Measurements from ENCODE around the gene CREB3L1.

The CREB3L1 gene

GRCh38 chr11:46238078-46238966, 39.1 kb upstream of the CREB3L1 start:
- peak overlapping the region; percentile 52 for H3K4me3 ChIP-seq (ENCODE audit: low read depth, low read length)
- 0 out of 2 replicates have a peak, but pooled peaks have one; percentile 9 for TF ChIP-seq CTCF (IDR thresholded peaks at IDR 0.05; ENCODE audit: borderline replicate concordance, insufficient read depth, low read depth, low read length)

- no peak overlapping the region for H3K4me3 ChIP-seq (ENCODE audit: low read depth, low read length)
These were observed 38.3 kb upstream of the CREB3L1 start for GRCh38 chr11:46238967-46239800.

GRCh38 chr11:46239801-46240061, 37.7 kb upstream of the CREB3L1 start:
- H3K4me3 ChIP-seq (ENCODE audit: low read depth, low read length) = no peak overlapping the region
- no peak for TF ChIP-seq CTCF (IDR thresholded peaks at IDR 0.05; ENCODE audit: borderline replicate concordance, insufficient read depth, low read depth, low read length)

More at GRCh38 chr11:46238967-46239800, 38.3 kb upstream of the CREB3L1 start:
- TF ChIP-seq CTCF (IDR thresholded peaks at IDR 0.05; ENCODE audit: borderline replicate concordance, insufficient read depth, low read depth, low read length) = peak; percentile 99

GRCh38 chr11:46240371-46240770, 37.1 kb upstream of the CREB3L1 start:
- no peak for TF ChIP-seq CTCF (IDR thresholded peaks at IDR 0.05; ENCODE audit: borderline replicate concordance, insufficient read depth, low read depth, low read length)

GRCh38 chr11:46240861-46241260, 36.6 kb upstream of the CREB3L1 start:
- no peak overlapping the region for H3K4me3 ChIP-seq (ENCODE audit: low read depth, low read length)
- no peak for TF ChIP-seq CTCF (IDR thresholded peaks at IDR 0.05; ENCODE audit: borderline replicate concordance, insufficient read depth, low read depth, low read length)

More at GRCh38 chr11:46240371-46240770, 37.1 kb upstream of the CREB3L1 start:
- H3K4me3 ChIP-seq (ENCODE audit: low read depth, low read length) = no peak overlapping the region

- no peak for TF ChIP-seq CTCF (IDR thresholded peaks at IDR 0.05; ENCODE audit: borderline replicate concordance, insufficient read depth, low read depth, low read length)
- H3K4me3 ChIP-seq (ENCODE audit: low read depth, low read length) = no peak overlapping the region
These were observed 35.2 kb upstream of the CREB3L1 start for GRCh38 chr11:46242041-46242951.
